Putamen (tissue), 1 donor: ENCODE data around the gene SCAF11.

ENCODE experiments used
- DNase-seq: peaks from one replicate; pipeline ENCODE4 v3.0.0-alpha.2; 2016; ENCODE audit warnings: low spot score

SCAF11 gene

DNA sequence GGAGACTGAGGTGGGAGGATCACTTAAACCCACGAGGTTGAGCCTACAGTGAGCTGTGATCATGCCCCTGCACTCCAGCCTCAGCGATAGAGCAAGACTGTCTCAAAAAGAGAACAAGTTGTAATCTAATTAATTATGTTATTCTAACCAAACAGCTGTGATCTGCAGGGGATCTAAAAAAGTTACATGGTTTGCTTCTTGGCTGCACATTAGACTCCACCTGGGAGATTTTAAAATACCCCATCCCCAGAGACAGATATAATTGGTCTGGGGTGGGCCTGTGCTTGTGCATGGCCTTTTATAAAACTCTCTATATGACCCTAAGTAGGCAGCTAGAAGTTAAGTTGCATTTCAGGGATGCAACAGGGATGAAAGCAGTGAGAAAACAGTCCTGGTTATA, 76.7 kb downstream of the SCAF11 start:
- no peak for DNase-seq

DNA sequence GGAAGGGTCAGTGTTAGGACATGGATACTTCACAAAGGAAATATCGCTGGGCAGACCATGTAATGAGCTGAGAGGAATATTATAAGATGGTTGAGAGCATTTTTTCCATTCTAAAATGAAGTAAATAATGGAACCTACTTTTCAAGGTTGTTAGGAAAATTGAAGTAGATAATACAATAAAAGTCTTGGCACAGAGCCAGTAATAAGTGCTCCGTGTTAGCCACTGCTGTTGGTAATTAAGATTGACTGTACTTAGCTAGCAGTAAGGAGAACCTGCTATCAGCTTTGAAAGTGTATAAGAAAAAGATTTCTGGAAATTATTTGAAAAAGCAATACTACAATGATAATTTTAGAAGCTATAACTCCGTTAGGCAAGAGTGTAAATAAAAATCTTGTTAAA, 77.6 kb downstream of the SCAF11 start:
- no peak for DNase-seq

DNA sequence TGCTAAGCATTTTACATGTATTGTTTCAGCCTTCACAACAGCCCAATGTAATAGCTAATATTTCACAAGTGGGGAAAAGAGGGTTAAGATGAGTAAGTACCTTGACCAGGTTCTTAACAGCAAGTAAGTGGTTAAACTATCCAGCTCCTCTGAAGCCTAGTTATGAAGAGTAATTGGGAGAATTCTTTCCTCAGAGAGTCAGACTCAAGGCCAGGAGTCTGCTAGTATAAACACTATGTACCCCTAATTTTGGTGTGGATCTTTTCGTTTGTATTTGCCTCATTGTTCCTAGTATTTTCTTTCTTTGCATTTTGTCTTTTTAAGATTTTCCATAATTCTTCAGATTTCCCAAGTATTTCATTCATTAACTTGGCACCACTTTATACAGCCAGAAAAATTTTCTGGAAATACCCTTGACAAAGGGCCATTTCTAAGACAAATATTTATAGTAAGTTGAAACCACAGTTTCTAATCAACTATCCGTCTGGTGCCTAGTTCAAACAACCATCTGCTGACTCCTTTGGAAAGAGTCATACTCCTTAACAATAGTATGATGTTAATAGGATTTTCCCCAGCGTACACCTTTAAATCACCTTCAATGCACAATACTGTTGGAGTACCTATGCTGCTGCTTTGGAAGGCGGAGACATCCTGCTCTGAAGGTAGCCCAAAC, 81.2 kb downstream of the SCAF11 start:
- DNase-seq: no peak

DNA sequence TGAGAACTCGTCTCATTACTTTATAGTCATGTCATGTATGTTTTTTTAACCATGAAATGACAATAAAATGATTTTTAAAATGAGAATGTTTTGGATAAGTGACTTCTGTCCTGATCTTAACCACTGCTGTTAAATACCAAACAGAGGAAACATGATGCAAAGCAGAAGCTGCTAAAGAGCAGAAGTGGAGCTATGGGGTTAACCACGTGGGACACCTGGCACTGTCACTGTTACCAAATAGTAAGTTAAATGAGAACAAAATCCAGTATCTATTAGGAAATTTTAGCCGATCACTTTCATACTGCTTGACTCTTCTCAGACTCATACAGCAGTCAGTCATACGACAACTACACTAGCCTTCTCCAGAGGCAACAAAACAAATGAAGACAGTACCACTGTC, 82.4 kb downstream of the SCAF11 start:
- no peak for DNase-seq

DNA sequence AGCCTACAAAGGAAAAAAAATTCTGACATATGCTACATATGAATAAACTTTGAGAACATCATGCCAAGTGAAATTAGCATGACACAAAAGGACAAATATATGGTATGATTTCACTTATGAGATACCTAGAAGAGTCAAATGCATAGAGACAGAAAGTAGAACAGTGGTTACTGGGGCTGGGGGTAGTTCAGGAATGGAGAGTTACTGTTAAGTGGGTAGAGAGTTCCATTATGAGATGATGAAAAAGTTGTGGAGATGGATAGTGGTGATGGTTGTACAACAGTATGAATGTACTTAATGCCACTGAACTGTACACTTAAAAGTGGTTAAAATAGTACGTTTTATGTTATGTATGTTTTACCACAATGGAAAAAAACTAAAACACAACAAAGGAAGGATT, 92.3 kb downstream of the SCAF11 start:
- DNase-seq: no peak

DNA sequence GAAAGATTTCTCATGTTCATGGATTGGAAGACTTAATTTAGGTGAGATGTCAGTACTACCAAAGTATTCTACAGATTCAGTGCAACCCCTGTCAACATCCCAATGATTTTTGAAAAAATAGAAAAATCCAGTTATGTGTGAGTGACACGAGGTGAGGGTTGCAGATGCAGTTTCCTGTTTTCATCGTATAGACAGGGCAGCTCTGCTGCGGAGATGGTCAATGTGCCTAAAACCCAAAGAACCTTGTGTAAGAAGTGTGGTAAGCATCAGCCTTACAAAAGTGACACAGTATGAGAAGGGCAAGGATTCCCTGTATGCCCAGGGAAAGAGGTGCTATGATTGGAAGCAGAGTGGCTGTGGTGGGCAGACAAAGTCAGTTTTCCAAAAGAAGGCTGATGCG, 94.4 kb downstream of the SCAF11 start:
- no peak for DNase-seq

DNA sequence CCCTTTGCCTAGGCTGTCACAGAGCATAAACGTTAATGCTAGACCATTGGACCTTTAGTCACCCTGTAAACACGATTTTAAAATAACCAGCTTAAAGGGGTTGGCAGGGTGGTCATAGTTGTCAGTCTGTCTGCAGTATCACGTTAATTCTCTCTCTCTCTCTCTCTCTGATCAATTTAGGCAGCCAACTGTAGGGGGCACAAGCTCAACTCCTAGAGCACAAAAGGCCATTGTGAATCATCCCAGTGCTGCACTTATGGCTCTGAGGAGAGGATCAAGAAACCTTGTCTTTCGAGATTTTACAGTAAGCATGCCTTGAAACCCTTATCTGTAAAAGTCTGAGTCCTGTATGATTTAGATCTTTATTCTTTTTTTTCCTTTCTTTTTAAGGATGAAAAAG, 97.1 kb downstream of the SCAF11 start:
- DNase-seq: peak; percentile 41

DNA sequence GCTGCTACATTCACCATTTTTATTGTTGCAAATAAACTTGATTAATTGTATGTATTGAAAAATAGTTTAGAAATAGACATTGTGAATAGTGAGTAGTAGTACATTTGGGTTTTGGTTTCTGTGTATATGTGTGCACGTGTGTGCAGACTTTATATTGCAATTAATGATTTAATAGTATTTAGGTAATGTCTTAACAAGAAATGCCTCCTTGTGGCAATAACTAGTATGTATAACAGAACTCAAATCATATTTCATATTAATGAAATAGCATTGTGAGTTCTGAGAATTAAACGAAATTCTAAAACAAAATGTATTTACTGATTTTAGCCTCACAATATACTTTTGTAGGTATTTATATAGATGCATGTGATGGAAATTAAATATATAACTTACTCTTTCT, 100.1 kb downstream of the SCAF11 start:
- DNase-seq: no peak

DNA sequence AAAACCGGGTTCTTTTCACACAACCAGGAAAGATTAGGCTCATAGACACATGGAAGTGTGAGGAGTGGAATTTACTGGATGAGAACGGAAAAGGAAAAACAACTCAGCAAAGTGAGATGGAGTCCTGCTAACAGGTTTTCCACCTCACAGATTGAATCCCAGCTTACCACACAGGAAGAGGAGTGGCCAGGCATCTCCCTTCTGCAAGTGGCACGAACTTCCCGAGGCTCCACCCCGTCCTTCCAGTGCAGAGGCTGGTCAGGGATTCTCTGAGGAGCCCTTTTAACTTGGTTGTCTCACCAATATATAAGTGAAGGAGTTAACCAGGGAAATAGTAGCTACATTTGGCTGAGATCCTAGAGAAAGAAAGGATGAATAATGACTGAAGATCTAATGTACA, 102.8 kb downstream of the SCAF11 start:
- no peak for DNase-seq

DNA sequence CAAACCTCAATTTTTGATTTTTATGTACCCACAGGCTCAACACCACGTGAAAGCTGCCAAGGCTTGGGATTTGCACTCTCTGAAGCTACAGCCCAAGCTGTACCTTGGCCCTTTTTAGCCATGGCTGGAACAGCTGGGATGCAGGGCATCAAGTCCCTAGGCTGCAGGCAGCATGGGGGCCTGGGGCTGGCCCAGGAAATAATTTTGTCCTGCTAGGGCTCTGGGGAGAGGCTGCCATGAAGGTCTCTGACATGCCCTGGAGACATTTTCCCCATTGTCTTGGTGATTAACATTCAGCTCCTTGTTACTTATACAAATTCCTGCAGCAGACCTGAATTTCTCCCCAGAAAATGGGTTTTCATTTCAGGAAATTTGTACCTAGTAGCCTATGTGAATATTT, 103.7 kb downstream of the SCAF11 start:
- no peak for DNase-seq

DNA sequence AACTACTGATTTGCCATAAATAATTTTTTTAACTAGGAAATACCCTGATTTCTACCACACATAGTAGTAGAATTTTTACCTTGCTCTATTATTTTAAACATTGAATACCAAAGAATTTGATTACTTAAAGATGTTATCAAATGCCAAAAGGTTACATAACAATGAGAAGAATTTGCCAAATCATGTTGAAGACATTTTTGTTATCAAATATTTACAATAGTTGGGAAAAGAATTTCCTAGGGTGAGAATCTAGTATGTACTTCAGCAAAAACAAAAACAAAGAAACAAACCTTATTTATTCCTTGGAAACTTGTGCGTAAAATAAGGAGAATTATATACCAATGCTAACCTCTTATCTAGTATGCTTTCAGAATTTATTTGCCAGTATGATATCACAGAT, 107.2 kb downstream of the SCAF11 start:
- no peak for DNase-seq

DNA sequence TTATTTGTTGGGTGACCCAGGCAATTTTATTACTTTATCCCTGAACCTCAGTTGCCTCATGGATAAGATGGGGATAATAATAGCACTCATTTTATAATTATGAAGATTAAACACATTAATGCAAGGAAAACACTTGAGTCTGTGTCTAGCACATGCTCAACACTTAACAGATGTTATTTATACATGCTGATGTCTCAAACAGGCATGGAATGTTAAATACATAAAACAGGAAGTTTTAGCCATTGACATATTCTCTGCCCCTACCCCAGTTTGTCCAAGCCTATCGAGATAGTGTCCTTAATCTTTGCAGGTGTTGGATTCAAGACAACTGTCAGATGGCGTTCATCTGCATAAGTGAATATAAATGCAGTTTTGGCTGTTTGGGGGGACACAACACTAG, 109.8 kb downstream of the SCAF11 start:
- no peak for DNase-seq

DNA sequence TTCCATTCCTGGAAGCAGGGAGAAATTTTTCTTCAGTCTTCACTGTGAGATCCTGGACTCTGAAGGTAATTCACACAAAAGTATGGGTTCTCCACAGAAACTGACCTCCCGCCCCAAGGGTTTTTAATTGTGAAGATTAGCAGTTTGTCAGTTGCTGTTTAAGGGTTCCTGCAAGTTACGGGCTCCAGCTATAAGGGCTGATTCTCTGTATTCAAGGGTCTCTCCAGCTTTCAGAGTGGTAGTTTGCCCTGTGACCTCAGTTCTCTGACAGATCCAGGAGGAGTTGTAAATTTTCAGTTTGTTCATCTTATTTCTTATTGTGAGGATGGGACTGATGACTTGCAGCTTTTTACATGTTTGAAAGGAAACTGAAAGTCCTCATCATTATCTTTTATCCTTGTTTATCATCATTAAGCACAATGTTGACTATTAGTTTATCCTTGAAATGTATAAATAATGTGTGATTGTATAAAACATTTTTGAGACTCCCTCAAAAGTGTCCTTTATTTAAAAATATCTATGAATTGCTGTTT, 110.9 kb downstream of the SCAF11 start:
- no peak for DNase-seq

DNA sequence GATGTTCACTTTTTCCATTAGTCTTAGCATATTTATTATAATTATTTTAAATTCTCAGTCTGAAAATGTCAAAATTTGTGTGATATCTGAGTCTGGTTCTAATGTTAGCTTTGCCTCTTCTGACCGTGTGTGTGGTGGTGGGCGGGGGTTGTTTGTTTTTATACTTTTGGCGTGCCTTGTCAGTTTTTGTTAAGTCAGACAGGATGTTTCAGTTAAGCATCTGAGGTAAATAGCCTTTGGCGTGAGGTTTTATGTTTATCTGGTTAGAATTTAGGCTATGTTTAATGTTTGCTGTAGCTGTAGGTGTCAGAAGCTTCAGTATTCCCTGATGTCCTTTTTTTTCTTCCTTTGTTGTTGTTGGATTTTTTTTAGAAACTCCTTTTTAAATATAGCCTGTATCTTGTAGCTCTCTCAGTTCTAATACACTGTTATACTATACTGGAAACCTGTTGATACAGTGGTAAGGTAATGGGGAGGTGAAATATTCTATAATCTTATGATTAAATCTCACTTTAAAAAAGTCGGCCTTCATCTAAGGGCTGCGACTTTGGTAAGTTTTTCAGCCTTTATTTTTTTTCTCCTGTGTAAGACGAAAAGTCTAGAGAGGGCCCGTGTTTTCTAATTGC, 111.6 kb downstream of the SCAF11 start:
- DNase-seq: no peak

DNA sequence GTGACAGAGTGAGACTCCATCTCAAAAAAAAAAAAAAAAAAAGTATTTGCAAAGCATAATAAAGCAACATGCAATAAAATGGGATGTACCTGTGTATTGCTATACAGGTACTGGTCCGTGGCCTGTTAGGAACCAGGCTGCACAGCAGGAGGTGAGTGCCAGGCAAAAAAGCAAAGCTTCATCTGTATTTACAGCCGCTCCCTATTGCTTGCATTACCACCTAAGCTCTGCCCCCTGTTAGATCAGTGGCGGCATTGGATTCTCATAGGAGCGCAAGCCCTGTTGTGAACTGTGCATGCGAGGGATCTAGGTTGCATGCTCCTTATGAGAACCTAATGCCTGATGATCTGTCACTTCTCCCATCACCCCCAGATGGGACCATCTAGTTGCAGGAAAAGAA, 113.3 kb downstream of the SCAF11 start:
- DNase-seq: no peak

DNA sequence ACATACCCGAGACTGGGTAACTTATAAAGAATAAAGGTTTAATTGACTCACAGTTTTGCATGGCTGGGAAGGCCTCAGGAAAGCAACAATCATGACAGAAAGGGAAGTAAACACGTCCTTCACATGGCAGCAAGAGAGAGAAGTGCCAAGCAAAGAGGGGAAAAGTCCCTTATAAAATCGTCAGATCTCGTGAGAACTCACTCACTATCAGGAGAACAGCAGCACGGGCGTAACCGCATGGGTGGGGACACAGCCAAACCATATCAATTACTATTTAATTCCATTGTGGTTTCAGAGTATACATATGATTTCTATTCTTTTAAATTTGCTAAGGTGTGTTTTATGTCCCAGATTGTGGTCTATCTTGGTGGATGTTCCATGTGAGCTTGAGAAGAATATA, 117.9 kb downstream of the SCAF11 start:
- no peak for DNase-seq
